Right atrium auricular region (tissue), 2 donors: ENCODE data around the gene SYT12. TPM values are rescaled to one million over a fixed set of nuclear protein-coding genes. Genes with fewer than 3 reads are reported as not detected.

Experiments
- microRNA-seq, 2 donors: library from miRNA; unstranded; fragments of <30 nt; microRNA quantifications; one replicate each; pipeline ENCODE4, GENCODE V29; 2016 to 2017; ENCODE audit warnings: borderline number of aligned reads in 2 of 2, borderline replicate concordance in 1 of 2
- total RNA-seq, 2 donors: library from RNA; depleted of rRNA; stranded (reverse); fragments of >200 nt; gene quantifications; one replicate each; pipeline ENCODE4 v1.1.0, GENCODE V29; 2016

SYT12 gene
- total RNA-seq, 2 donors from 2014 or later = 0.44 to 0.59 TPM

Small RNA genes within 50 kb of the gene (microRNA-seq; reads per million reads assigned to microRNA genes)
- gene MIR6860 = 0 reads per million in 2 donors

Other genes starting within 250 kb of the SYT12 start
- 1 to 10 TPM; 6.4 to 8.1 TPM for gene RCE1, start 179.7 kb upstream of the SYT12 start, total RNA-seq
- 10 to 100 TPM in 1 of 2 donors, 1 to 10 TPM in 1; 8.6 to 13.2 TPM for gene LRFN4, start 166.1 kb upstream of the SYT12 start, total RNA-seq
- gene PC, start 64.8 kb upstream of the SYT12 start, total RNA-seq = 1 to 10 TPM; 8.6 to 9.3 TPM
- not detected for gene C11orf86, start 47.8 kb upstream of the SYT12 start, total RNA-seq
- gene RHOD, start 33.7 kb downstream of the SYT12 start, total RNA-seq = 10 to 100 TPM; 39.1 to 68.5 TPM
- gene KDM2A, start 96.1 kb downstream of the SYT12 start, total RNA-seq = 10 to 100 TPM; 27.7 to 37.3 TPM
- gene GRK2, start 243.3 kb downstream of the SYT12 start, total RNA-seq = 10 to 100 TPM; 52.7 to 55.9 TPM